A172 (cell line): ENCODE measurements around the gene SLC1A3. TPM values are rescaled to one million over a fixed set of nuclear protein-coding genes. Genes with fewer than 3 reads are reported as not detected.
"Not testable (repeated sequence)": the region's sequence is repeated elsewhere in the genome, so short reads cannot be mapped to it uniquely, and the experiment has no call there.

Source experiments
- DNase-seq: peaks from one replicate; pipeline ENCODE4 v3.0.0-alpha.2; 2015; ENCODE audit warnings: low spot score
- total RNA-seq: library from RNA; depleted of rRNA; stranded (reverse); fragments of >200 nt; shearing (Covaris generic); gene quantifications from 2 replicates; pipeline ENCODE4 v1.2.3, GENCODE V29; 2014; rRNA removed

Gene SLC1A3
- not detected in 2 replicates for total RNA-seq

- peak; percentile 44 for DNase-seq
These were observed at the start of gene SLC1A3 for GRCh38 chr5:36606428-36607113. Gene SLC1A3, plus strand, starts transcription at chr5:36606606. Its CDS starts 1,818 bp downstream, at chr5:36608424.

- no peak for DNase-seq
These were observed 47.8 kb upstream of the SLC1A3 start for GRCh38 chr5:36558641-36559040.

- no peak for DNase-seq
These were observed 44.8 kb upstream of the SLC1A3 start for GRCh38 chr5:36561601-36562000.

- DNase-seq: no peak
These were observed 36.9 kb upstream of the SLC1A3 start for GRCh38 chr5:36569491-36569890.

GRCh38 chr5:36570301-36571095 lies 35.9 kb upstream of the SLC1A3 start:
- DNase-seq: no peak

GRCh38 chr5:36571401-36572042 lies 34.9 kb upstream of the SLC1A3 start:
- no peak for DNase-seq

GRCh38 chr5:36573438-36573837 lies 33.0 kb upstream of the SLC1A3 start:
- DNase-seq: peak; percentile 83

GRCh38 chr5:36575361-36575781 lies 31.0 kb upstream of the SLC1A3 start:
- peak; percentile 35 for DNase-seq

- no peak for DNase-seq
These were observed 29.7 kb upstream of the SLC1A3 start for GRCh38 chr5:36576721-36577120.

- not testable (repeated sequence) for DNase-seq
These were observed 26.5 kb upstream of the SLC1A3 start for GRCh38 chr5:36579858-36580257.

- no peak for DNase-seq
These were observed 25.3 kb upstream of the SLC1A3 start for GRCh38 chr5:36581070-36581469.

GRCh38 chr5:36584009-36584875 lies 22.2 kb upstream of the SLC1A3 start:
- DNase-seq: no peak

- no peak for DNase-seq
These were observed 20.7 kb upstream of the SLC1A3 start for GRCh38 chr5:36585701-36586100.

GRCh38 chr5:36587354-36587753 lies 19.1 kb upstream of the SLC1A3 start:
- DNase-seq: no peak

- DNase-seq: not testable (repeated sequence)
These were observed 16.7 kb upstream of the SLC1A3 start for GRCh38 chr5:36589735-36590134.

- no peak for DNase-seq
These were observed 15.7 kb upstream of the SLC1A3 start for GRCh38 chr5:36590513-36591286.

GRCh38 chr5:36593867-36594266 lies 12.5 kb upstream of the SLC1A3 start:
- DNase-seq: no peak

GRCh38 chr5:36596247-36596646 lies 10.2 kb upstream of the SLC1A3 start:
- no peak for DNase-seq

- no peak for DNase-seq
These were observed 9.7 kb upstream of the SLC1A3 start for GRCh38 chr5:36596756-36597155.

GRCh38 chr5:36598045-36598444 lies 8.4 kb upstream of the SLC1A3 start:
- no peak for DNase-seq
